Measurements from ENCODE around the gene DTL. TPM values are rescaled to one million over a fixed set of nuclear protein-coding genes. Genes with fewer than 3 reads are reported as not detected.

DTL gene
- total RNA-seq, 6 experiments from 2014 or later, result 13.3 to 21.7 (median 18.2) TPM

DNA sequence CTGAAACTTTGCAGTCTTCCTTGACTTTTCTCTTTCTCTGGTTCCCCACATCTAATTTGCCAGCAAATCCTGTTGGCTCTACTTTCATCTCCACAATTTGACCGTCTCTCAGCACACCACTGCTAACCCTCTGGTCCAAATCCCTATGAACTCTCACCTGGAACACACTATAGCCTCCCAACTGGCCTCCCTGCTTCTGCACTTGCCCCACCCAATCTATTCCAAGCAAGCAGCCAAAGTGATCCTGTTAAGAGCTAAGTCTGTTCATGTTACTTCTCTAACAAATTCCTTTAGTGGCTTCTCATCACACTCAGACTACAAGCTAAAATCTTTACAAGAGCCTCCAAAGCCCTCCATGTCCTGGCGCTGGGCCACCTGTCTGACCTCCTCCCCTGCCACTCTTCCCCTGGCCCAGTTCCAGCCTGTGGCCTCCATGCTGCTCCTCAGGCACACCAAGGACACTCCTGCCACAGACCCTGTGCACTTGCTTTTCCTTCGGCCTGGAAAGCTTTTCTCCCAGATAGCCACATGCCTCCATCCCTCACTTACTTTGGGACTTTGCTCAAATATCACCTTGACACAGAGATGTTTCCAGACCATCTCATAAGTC is 104.1 kb downstream of the DTL start:
- Mint-ChIP-seq H3K4me3 (no peak overlapping the region), H3K9me3 (no peaks in the 10 kb centered on the region), H3K27me3 (ENCODE audit: insufficient read depth) (no peaks in the 10 kb centered on the region; the same call in 1 of the 2 replicates), H3K4me1 (ENCODE audit: low read depth) (no peaks in the 10 kb centered on the region), H3K27ac (no peak overlapping the region), H3K36me3 (ENCODE audit: low read depth) (peaks cover 12% of the 10 kb centered on the region)
- TF ChIP-seq, protein P1, sequence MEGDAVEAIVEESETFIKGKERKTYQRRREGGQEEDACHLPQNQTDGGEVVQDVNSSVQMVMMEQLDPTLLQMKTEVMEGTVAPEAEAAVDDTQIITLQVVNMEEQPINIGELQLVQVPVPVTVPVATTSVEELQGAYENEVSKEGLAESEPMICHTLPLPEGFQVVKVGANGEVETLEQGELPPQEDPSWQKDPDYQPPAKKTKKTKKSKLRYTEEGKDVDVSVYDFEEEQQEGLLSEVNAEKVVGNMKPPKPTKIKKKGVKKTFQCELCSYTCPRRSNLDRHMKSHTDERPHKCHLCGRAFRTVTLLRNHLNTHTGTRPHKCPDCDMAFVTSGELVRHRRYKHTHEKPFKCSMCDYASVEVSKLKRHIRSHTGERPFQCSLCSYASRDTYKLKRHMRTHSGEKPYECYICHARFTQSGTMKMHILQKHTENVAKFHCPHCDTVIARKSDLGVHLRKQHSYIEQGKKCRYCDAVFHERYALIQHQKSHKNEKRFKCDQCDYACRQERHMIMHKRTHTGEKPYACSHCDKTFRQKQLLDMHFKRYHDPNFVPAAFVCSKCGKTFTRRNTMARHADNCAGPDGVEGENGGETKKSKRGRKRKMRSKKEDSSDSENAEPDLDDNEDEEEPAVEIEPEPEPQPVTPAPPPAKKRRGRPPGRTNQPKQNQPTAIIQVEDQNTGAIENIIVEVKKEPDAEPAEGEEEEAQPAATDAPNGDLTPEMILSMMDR (IDR thresholded peaks at IDR 0.05), result no peak
- DNase-seq, result no peak

DNA sequence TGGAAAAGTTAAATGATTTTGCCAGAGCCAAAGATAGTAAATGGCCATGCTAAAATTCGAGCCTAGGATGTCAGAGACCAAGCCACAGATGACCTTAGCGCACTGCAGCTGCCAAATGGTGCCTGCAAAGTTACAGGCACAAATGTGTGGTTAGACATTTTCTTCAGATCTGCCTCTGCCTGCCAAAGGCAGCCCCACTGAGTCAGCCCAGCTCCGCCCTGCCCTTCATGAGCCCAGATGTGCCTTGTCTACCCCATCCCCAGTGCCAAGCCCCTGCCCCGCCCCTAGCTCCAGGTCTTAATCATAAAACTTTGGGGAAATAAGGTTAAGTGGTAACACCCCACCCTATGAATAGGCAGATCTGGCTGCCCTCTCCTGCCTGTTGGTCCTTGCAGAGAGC is 105.9 kb downstream of the DTL start:
- no peaks in the 10 kb centered on the region for H3K4me1 Mint-ChIP-seq (ENCODE audit: low read depth)
- TF ChIP-seq, protein P1 (IDR thresholded peaks at IDR 0.05), result no peak
- no peak overlapping the region for H3K27ac Mint-ChIP-seq
- H3K4me3 Mint-ChIP-seq, result no peak overlapping the region
- H3K9me3 Mint-ChIP-seq, result no peaks in the 10 kb centered on the region
- no peaks in the 10 kb centered on the region; the same call in 1 of the 2 replicates for H3K27me3 Mint-ChIP-seq (ENCODE audit: insufficient read depth)
- DNase-seq, result no peak
- no peaks in the 10 kb centered on the region for H3K36me3 Mint-ChIP-seq (ENCODE audit: low read depth)

DNA sequence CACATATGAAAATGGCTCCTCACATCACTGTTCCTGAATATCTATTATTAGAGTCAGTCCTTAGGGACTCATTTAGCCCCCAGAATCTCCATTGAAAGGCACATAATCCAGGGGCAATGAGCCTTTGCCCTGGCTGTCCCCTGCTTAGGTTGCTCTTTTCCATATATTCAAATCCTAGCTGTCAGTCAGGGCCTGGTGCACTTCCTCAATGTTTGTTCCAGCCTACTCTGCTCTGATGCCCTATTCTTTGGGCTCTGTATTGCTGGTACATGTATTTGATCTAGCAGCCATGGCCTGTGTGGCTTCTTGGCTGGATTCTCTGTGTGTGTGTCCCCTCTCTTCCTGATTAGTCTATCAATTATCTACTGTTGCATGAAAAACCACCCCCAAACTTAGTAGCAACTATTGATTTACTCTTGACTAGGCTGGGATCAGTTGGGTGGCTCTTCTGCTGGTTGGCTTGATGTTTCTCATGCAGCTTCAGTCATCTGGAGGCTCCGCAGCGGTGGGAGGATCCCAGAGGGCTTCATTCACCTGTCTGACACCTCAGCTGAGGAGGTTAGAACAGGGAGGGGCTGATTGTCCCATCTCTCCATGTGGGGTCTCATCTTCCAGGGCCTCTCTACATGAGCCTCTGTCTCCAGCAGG is 107.5 kb downstream of the DTL start:
- no peaks in the 10 kb centered on the region for H3K9me3 Mint-ChIP-seq
- TF ChIP-seq, protein P1 (IDR thresholded peaks at IDR 0.05), result no peak
- H3K4me1 Mint-ChIP-seq (ENCODE audit: low read depth), result no peaks in the 10 kb centered on the region
- H3K27ac Mint-ChIP-seq, result no peak overlapping the region
- H3K27me3 Mint-ChIP-seq (ENCODE audit: insufficient read depth), result no peaks in the 10 kb centered on the region; the same call in 1 of the 2 replicates
- no peak for DNase-seq
- no peak overlapping the region for H3K4me3 Mint-ChIP-seq
- H3K36me3 Mint-ChIP-seq (ENCODE audit: low read depth), result no peaks in the 10 kb centered on the region

DNA sequence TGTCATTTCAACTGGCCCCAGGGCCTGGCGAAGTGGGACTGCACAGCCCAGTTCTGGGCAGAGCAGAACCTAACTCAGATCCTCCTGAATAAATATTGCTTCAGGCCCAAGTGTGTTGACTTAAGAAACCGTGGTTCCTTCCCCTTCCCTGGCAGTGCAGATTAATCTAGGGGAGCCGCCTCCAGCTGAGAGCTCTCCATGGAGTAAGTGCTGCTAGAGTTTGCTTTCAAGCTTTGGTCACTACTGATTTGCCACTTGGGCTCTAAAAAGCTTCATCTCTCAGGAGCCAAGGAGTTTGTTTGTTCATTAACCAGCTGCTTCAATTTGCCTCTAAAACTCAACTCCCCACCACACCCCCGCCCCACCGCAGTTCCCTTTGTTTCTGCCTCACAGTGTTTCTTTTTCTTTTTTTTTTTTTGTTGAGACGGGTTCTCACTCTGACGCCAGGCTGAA is 112.1 kb downstream of the DTL start:
- TF ChIP-seq, protein P1 (IDR thresholded peaks at IDR 0.05), result no peak
- DNase-seq, result no peak
- 0 out of 2 replicates have a peak, but pooled peaks cover 7% of the 10 kb centered on the region for H3K4me1 Mint-ChIP-seq (ENCODE audit: low read depth)
- H3K9me3 Mint-ChIP-seq, result no peaks in the 10 kb centered on the region; the same call in 1 of the 2 replicates
- H3K4me3 Mint-ChIP-seq, result no peak overlapping the region
- H3K27ac Mint-ChIP-seq, result no peak overlapping the region
- no peaks in the 10 kb centered on the region for H3K36me3 Mint-ChIP-seq (ENCODE audit: low read depth)
- H3K27me3 Mint-ChIP-seq (ENCODE audit: insufficient read depth), result no peaks in the 10 kb centered on the region

DNA sequence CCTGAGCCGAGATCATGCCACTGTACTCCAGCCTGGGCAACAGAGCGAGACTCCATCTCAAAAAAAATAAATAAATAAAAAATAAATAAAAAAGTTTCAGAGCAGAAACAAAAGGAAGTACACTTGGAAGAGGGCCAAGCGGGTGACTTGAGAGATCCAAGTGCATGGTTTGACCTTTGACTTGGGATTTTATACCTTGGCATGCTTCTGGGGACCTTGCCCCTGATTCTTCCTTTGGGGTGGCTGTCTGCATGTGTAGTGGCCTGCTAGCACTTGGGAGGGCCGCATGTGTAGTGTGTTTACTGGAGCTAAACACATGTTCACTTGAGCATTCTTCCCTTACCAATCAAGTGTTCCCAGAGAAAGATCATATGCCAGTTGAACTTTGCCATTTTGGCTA is 114.0 kb downstream of the DTL start:
- Mint-ChIP-seq H3K4me1 (ENCODE audit: low read depth) (0 out of 2 replicates have a peak, but pooled peaks cover 10% of the 10 kb centered on the region), H3K27ac (no peak overlapping the region), H3K27me3 (ENCODE audit: insufficient read depth) (no peaks in the 10 kb centered on the region), H3K36me3 (ENCODE audit: low read depth) (no peaks in the 10 kb centered on the region), H3K9me3 (no peaks in the 10 kb centered on the region; the same call in 1 of the 2 replicates), H3K4me3 (no peak overlapping the region)
- DNase-seq, result no peak
- TF ChIP-seq, protein P1 (IDR thresholded peaks at IDR 0.05), result no peak

Data from HFFc6 (cell line).